ENCODE results near the gene GIT2. TPM values are rescaled to one million over a fixed set of nuclear protein-coding genes. Genes with fewer than 3 reads are reported as not detected.
"Not testable (repeated sequence)": the region's sequence is repeated elsewhere in the genome, so short reads cannot be mapped to it uniquely, and the experiment has no call there.

GIT2 gene
- total RNA-seq, 4 donors from 2014 or later, result 55.0 to 107 (median 79.8) TPM

GRCh38 chr12:109905301-109905700 is 90.9 kb downstream of the GIT2 start:
- no peak for DNase-seq
- Histone ChIP-seq H3K27me3 (no peaks in the 10 kb centered on the region), H3K27ac (no peak overlapping the region), H3K4me3 (no peak overlapping the region), H3K36me3 (peaks cover 0 to 76% (median 0%) of the 10 kb centered on the region in 3 donors), H3K9me3 (no peaks in the 10 kb centered on the region), H3K4me1 (peaks cover 0 to 14% (median 0%) of the 10 kb centered on the region in 4 donors)
- TF ChIP-seq POLR2A (IDR thresholded peaks at IDR 0.05) (no peak), CTCF (IDR thresholded peaks at IDR 0.05) (no peak)

GRCh38 chr12:109902891-109903418 is 93.2 kb downstream of the GIT2 start:
- Histone ChIP-seq H3K4me1 (peaks cover 0 to 14% (median 0%) of the 10 kb centered on the region in 4 donors), H3K4me3 (no peak overlapping the region), H3K27me3 (no peaks in the 10 kb centered on the region), H3K36me3 (peaks cover 0 to 53% (median 0%) of the 10 kb centered on the region in 3 donors), H3K9me3 (no peaks in the 10 kb centered on the region), H3K27ac (no peak overlapping the region)
- TF ChIP-seq CTCF (IDR thresholded peaks at IDR 0.05), result no peak
- no peak for DNase-seq

GRCh38 chr12:109900752-109901580 is 95.2 kb downstream of the GIT2 start:
- Histone ChIP-seq H3K36me3 (peaks cover 0 to 33% (median 0%) of the 10 kb centered on the region in 3 donors), H3K4me3 (peak overlapping the region; percentile 50 to 84 (median 82)), H3K4me1 (peaks cover 0 to 14% (median 0%) of the 10 kb centered on the region in 4 donors), H3K9me3 (no peaks in the 10 kb centered on the region), H3K27ac (peak overlapping the region in 3 of 4 donors; percentile 77 to 83 (median 77)), H3K27me3 (no peaks in the 10 kb centered on the region)
- no peak for DNase-seq
- no peak for TF ChIP-seq POLR2A (IDR thresholded peaks at IDR 0.05)
- TF ChIP-seq CTCF (IDR thresholded peaks at IDR 0.05), result no peak

- Histone ChIP-seq H3K27me3 (no peaks in the 10 kb centered on the region), H3K4me1 (peaks cover 0 to 14% (median 0%) of the 10 kb centered on the region in 4 donors), H3K9me3 (no peaks in the 10 kb centered on the region), H3K36me3 (peaks cover 0 to 24% (median 0%) of the 10 kb centered on the region in 3 donors), H3K4me3 (peak within 1 kb of the TSS; percentile 50 to 84 (median 82)), H3K27ac (peak within 1 kb of the TSS; percentile 58 to 83 (median 77))
- peak; percentile 84 to 93 (median 90) for DNase-seq
- TF ChIP-seq CTCF (IDR thresholded peaks at IDR 0.05) (peak in 4 of 6 experiments; percentile 30 to 49 (median 43)), POLR2A (IDR thresholded peaks at IDR 0.05) (peak; percentile 34 to 47)
Measured at GRCh38 chr12:109899783-109900751, 96.1 kb downstream of the GIT2 start, which contains the start of gene TCHP. TCHP (plus strand) TSS chr12:109900274; CDS start chr12:109903027, 2,753 bp downstream.

- not testable (repeated sequence) for H3K9me3 ChIP-seq, H3K27me3 ChIP-seq, H3K4me3 ChIP-seq, DNase-seq
- peak overlapping the region in 2 of 4 donors; percentile 58 to 83 for H3K27ac ChIP-seq
- peaks cover 0 to 17% (median 0%) of the 10 kb centered on the region in 3 donors for H3K36me3 ChIP-seq
- peaks cover 0 to 14% (median 0%) of the 10 kb centered on the region in 4 donors for H3K4me1 ChIP-seq
Measured at GRCh38 chr12:109899345-109899744, 96.8 kb downstream of the GIT2 start.
